Fibroblast of mammary gland (primary cell): ENCODE measurements around the gene HS6ST3.

Source experiments
- DNase-seq: peaks from one replicate; pipeline ENCODE4 v3.0.0-alpha.2; 2010; ENCODE audit warnings: low read depth
- H3K4me3 ChIP-seq: 2 replicates; pipeline ENCODE4 v1.5.1; 2011; ENCODE audit warnings: low read depth, mild to moderate bottlenecking, low read length, moderate library complexity; ENCODE audit not compliant: control insufficient read depth
- CTCF ChIP-seq: conservative IDR thresholded peaks from 2 replicates; pipeline ENCODE4 v1.5.1; 2011; ENCODE audit warnings: low read depth, low read length, inconsistent platforms; ENCODE audit not compliant: control insufficient read depth, insufficient read depth

HS6ST3 gene

GRCh38 chr13:96202315-96202714 lies 112.4 kb downstream of the HS6ST3 start:
- no peak overlapping the region for H3K4me3 ChIP-seq
- no peak for TF ChIP-seq CTCF
- no peak for DNase-seq

- no peak for DNase-seq
- TF ChIP-seq CTCF, result no peak
- H3K4me3 ChIP-seq, result no peak overlapping the region
These were observed 113.6 kb downstream of the HS6ST3 start for GRCh38 chr13:96203471-96203870.

- TF ChIP-seq CTCF, result no peak
- no peak for DNase-seq
- H3K4me3 ChIP-seq, result no peak overlapping the region
These were observed 125.0 kb downstream of the HS6ST3 start for GRCh38 chr13:96214824-96215445.

- DNase-seq, result no peak
- no peak for TF ChIP-seq CTCF
- H3K4me3 ChIP-seq, result no peak overlapping the region
These were observed 126.6 kb downstream of the HS6ST3 start for GRCh38 chr13:96216543-96216942.

GRCh38 chr13:96218475-96218874 lies 128.6 kb downstream of the HS6ST3 start:
- TF ChIP-seq CTCF, result no peak
- H3K4me3 ChIP-seq, result no peak overlapping the region
- no peak for DNase-seq

GRCh38 chr13:96221471-96221870 lies 131.6 kb downstream of the HS6ST3 start:
- TF ChIP-seq CTCF, result no peak
- no peak for DNase-seq
- no peak overlapping the region for H3K4me3 ChIP-seq

GRCh38 chr13:96223231-96223630 lies 133.3 kb downstream of the HS6ST3 start:
- no peak for DNase-seq
- H3K4me3 ChIP-seq, result no peak overlapping the region
- TF ChIP-seq CTCF, result no peak
